Activated T-cell treated with anti-CD3 and anti-CD28 coated beads for 4 hours (primary cell): ENCODE results near the gene CYP2U1.
A peak's percentile ranks its signal among the peaks of the same experiment; 100 is the strongest.
"Not testable (repeated sequence)": the region's sequence is repeated elsewhere in the genome, so short reads cannot be mapped to it uniquely, and the experiment has no call there.

ENCODE experiments used
- DNase-seq: peaks from one replicate; pipeline ENCODE4 v3.0.0-alpha.2; 2020

CYP2U1 gene

DNA sequence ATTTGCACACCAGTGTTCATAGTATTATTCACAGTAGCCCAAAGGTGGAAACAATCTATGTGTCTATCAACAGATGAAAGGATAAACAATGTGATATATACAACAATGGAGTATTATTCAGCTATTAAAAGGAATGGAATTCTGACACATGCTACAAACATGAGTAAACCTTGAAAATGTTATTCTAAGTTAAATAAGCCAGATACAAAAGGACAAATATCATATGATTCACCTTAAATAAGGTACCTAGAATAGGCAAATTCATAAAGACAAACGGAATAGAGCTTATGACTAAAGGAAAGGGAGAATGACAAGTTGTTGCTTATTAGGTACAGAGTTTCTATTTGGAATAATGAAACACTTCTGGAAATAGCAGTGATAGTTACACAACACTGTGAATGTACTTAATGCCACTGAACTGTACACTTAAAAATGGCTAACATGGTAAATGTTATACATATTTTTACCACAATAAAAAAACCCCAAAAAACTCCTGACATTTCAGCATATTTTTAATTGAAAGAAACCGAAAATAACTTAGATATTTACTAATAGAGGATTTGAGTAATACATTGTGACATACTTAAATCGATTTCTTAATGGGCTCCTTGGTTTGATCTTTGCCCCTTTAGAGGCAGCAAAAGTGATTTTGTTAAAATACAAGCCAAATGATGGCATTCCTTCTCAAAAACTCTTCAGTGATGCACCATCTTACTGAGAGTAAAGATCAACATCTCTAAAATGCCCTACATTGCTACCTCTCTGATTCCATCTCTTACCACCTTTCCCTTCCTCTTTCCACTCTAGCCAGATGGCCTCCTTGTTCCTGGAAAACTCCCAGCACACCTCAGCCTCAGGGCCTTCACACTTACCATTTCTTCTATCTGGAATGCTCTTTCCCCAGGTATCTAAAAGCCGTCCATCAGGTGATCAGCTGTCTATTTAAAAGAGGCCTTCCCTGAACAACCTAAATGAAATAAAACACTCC, 8.6 kb upstream of the CYP2U1 start:
- DNase-seq = no peak

DNA sequence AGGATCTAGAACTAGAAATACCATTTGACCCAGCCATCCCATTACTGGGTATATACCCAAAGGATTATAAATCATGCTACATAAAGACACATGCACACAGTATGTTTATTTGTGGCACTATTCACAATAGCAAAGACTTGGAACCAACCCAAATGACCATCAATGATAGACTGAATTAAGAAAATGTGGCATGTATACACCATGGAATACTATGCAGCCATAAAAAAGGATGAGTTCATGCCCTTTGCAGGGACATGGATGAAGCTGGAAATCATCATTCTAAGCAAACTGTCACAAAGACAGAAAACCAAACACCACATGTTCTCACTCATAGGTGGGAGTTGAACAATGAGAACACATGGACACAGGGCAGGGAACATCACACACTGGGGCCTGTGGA, 5.6 kb upstream of the CYP2U1 start:
- DNase-seq = not testable (repeated sequence)

DNA sequence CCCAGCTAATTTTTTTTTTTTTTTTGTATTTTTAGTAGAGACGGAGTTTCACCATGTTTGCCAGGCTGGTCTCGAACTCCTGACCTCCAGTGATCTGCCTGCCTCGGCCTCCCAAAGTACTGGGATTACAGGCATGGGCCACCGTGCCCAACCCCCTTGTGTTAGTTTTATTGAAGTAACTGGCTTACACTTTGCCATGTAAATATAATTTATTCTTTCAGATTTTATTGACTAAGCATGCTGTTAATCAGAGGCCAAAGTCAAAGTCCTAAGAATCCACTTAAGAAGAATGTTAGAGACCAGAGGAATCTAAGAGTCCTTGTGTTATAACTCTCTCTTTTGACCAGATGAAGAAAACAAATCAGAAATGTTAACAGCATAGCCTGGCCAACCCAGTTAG, 4.5 kb upstream of the CYP2U1 start:
- DNase-seq = not testable (repeated sequence)

DNA sequence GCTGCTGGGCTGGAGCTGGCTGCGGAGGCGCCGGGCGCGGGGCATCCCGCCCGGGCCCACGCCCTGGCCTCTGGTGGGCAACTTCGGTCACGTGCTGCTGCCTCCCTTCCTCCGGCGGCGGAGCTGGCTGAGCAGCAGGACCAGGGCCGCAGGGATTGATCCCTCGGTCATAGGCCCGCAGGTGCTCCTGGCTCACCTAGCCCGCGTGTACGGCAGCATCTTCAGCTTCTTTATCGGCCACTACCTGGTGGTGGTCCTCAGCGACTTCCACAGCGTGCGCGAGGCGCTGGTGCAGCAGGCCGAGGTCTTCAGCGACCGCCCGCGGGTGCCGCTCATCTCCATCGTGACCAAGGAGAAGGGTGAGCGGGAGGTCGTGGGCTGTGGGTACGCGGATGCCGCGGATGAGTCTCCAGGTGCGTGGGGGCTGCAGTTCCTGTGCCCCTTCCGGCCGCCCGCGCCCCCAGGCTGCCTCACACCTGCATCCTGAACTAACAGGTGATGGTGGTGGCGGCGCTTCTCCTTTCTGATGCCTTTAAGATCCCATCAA, 499 bp downstream of the CYP2U1 start:
- DNase-seq = peak; percentile 13

DNA sequence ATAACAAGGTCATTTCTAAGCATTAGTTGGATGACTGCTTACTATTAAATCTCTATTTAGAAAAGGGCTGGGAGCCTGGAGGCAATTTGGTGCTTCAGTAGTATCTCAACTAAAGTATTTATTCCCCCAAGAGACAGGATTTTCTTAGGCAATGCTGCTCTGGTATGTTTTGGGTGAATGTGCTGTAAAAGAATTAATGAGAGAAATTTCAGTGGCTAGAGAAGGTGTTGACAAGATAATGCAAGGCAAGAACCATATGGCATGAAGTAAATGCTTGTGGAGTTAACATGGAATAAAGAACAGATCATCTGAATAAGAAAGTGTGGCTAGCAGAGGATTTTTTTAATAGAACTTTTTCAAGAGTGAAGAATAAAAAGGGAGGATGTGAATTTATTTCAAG, 3.9 kb downstream of the CYP2U1 start:
- no peak for DNase-seq

DNA sequence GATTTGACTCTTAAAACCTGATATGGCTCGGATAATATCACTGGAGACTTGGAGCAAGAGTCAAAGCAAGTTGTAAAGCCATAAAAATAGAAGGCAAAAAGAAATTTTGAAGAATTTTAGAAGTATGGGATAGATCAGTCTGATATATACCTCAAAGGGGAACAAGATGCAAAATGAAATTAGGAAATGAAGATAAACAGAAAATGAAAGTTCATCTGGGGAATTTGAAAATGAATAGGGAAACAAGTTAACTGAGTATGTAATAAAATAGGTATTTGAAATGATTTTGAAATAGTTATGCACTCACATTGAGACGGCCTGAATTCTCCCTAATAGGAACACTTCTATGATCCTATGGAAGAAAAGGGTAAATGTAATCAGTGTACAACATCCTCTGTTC, 5.7 kb downstream of the CYP2U1 start:
- DNase-seq = no peak

DNA sequence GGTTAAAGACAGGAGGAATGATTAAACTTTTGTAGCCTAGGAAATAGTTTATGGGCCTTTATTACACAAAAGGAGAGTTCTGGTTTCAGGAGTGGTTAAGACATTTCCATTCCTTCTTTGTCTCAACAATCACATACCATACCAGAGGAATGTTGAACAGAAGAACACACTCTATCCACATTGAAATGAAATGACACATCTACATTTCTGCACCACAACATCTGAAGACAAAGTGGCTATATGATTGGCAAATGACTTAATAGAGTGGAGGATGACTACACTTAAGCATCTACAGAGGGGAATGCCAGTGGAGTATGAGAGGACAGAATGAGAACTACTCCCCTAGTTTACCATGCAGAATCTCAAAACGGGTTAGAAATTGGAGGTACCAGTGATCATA, 8.0 kb downstream of the CYP2U1 start:
- no peak for DNase-seq

DNA sequence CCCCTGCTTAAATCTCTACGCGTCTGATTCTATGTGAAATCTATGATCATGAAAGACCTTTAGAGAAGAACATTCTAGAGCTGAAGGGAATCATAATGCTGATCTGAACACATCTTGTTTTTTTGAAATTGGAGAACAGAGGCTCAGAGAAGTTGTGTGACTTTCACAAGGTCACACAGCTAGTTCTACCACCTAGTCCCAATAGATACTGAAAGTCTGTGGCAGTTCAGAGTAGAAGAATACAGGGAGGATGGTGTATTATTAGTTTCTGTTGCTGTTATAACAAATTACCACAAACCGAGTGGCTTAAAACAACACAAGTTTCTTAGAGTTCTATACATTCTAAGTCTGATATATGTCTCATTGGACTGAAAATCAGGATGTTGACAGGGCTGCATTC, 14.5 kb downstream of the CYP2U1 start:
- DNase-seq = no peak

DNA sequence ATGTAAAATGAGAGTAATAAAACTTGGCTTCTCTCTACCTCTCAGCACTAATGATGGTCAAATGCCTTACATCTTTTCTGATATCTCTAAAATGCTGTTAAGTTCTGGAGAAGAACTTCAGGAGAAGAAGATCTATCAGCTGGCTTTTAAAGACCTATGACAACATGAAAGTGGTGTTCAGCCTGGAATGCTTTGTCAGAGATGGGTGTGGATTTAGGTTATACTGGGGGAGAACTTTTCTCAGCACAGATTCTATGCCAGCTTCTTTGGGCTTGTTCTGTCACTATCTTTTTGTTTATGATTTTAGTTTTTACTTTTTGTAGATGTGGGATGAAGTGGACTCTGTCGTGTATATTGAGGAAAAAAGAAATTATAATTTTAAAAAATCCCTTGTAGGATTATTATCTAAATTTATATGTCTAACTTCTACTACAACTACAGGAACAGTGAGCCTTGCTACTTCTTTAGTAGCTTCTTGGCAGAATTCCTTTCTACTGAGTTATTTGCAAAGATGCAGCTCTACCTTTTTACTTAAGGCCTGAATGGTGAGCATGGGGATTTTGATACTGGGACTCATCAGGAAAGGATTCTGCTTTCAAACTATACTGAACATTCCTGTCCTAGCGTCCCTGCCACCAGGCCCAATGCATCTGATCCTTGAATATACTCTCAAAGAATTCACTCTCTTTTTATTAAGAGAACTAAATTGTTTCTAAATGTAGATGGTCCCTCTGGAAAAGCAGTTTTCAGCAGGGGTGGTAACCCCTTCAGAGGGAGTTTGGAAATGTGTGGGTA, 19.6 kb downstream of the CYP2U1 start:
- no peak for DNase-seq

DNA sequence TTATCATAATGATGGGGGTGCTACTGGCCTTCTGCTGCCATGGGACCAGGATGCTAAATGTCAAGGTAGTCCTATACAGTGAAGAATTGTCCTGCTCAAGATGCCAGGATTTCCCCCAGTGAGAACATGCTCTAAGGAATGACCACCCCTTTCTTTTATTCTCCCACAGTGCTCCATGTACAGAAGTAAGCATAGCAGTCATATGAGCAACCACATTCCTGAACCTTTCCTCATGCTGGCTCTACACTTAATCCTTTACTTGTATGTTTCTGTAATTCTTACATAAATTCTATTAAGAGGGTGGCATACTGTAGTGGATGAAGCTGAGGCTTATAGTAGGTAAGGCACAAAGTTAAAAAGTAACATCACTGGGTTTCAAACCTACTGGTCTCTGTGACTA, 20.2 kb downstream of the CYP2U1 start:
- DNase-seq = no peak

DNA sequence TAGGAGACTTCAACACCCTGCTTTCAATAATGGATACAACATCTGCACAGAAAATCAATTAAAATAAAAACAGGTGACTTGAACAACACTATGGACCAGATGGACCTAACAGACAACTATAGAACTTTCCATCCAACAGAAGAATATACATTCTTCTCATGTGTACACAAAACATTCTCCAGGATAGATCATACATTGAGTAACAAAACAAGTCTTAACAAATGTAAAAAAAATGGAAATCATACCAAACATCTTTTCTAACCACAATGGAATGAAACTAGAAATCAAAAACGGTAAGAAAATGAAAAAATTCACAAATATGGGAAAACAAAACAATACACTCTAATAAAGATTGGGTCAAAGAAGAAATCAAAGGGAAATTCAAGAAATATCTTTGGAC, 24.7 kb downstream of the CYP2U1 start:
- no peak for DNase-seq

DNA sequence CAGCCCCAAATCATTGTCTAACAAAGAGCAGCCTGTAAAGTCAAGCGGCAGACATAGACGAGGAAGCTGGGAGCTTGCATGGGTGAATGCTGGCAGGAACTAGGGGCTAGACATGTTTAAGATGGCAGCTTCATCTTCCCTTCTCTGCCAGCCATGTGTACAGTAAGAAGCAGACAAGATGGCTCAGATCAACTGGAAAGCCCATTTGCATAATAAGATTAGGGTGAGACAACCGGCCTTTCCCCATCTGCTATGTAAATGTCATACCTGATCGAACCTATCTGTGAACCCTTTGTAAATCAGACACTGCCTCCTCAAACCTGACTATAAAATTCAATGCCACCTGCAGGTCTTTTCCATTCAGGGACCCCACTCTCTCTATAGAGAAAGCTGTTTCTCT, 35.6 kb downstream of the CYP2U1 start:
- DNase-seq = no peak

DNA sequence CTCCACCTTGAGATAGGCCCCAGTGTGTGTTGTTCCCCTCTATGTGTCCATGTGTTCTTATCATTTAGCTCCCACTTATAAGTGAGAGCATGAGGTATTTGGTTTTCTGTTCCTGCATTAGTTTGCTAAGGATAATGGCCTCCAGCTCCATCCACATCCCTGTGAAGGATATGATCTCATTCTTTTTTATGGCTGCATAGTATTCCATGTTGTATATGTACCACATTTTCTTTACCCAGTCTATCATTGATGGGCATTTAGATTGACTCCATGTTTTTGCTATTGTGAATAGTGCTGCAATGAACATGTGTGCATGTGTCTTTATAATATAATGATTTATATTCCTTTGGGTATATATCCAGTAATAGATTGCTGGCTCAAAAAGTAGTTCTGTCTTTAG, 36.2 kb downstream of the CYP2U1 start:
- DNase-seq = not testable (repeated sequence)

DNA sequence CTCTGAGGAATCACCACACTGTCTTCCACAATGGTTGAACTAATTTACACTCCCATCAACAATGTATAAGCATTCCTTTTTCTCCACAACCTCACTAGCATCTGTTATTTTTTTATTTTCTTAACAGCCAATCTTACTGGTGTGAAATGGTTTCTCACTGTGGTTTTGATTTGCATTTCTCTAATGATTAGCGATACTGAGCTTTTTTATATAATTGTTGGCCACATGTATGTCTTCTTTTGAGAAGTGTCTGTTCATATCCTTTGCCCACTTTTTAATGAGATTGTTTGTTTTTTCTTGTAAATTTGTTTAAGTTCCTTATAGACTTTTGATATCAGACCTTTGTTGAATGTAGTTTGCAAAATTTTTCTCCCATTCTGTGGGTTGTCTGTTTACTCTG, 36.6 kb downstream of the CYP2U1 start:
- DNase-seq = not testable (repeated sequence)

DNA sequence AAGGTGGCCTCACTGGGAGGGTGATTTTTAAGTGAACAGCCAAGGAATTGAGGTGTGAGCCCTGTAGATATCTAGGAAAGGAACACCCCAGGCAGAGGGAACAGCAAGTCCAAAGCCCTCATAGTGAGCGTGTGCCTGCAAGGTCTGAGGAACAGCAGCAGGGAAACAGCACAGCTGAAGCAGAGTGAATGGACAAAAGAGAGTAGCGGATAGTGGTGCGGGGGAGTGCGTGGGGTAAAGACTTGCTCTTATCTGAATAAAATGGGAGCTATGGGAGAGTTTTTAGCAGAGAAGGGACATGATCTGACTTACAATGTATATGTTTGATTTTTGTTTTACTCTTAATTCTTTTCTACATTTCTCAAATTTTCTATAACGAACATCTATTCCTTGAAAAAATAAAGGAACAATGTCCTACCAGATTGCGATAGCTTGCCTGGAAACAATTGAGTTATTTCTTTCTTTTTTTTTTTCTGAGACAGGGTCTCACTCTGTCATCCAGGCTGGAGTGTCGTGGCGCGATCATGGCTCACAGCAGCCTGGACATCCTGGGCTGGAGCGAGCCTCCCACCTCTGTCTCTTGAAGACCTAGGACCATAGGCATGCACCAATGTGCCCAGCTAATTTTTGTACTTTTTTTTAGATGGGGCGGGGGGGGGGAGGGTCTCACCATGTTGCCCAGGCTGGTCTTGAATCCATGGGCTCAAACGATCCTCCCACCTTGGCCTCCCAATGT, 38.9 kb downstream of the CYP2U1 start:
- no peak for DNase-seq

DNA sequence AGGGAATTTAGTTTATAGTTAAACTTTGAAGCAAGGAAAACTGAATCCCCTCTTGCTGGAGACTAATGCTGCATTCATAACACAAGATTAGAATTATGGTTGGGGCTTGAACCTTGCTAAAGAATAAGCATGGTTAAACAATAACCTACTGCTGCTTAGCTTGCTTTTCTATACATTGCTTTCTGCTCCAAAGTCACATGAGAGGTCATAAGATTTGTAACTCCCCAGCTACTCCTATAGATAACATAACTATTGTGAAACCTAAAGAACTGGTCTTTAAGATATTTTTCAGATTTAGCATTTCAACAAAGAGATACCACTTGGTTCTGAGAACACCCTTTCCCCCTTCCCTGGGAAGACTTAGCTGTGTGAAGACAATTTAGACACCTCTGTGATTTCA, 41.3 kb downstream of the CYP2U1 start:
- no peak for DNase-seq

DNA sequence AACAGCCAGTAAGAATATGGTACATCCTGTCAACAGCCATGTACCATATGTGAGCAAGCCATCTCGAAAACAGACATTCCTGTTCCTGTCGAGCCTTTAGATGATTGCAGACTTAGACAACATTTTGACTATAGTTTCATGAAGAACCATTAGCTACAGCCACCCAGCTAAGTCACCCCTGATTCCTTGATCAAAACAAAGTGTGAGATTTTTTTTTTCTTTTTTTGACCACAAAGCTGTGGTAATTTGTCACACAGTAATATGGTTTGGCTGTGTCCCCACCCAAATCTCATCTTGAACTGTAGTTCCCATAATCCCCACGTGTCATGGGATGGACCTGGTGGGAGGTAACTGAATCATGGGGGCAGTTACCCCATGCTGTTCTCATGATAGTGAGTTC, 43.2 kb downstream of the CYP2U1 start:
- DNase-seq = no peak

DNA sequence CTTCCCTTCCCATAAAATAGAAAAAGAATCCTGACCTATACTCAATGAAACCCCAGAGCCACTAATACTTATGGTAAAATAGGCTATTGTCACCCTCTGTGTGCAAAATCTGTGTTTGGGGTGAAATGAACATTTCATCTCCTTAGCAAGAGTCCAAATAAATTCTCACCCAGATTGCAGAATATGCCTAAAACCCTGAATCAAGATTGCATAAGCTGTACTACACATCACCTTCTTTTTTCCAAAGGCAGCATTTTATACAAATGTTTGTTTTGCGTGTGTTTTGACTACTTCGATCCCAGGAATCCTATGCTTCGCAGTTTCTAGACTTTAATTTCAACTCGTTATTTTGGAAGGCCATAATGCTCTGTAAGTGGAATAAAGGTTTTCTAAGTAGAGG, 46.1 kb downstream of the CYP2U1 start:
- DNase-seq = no peak

DNA sequence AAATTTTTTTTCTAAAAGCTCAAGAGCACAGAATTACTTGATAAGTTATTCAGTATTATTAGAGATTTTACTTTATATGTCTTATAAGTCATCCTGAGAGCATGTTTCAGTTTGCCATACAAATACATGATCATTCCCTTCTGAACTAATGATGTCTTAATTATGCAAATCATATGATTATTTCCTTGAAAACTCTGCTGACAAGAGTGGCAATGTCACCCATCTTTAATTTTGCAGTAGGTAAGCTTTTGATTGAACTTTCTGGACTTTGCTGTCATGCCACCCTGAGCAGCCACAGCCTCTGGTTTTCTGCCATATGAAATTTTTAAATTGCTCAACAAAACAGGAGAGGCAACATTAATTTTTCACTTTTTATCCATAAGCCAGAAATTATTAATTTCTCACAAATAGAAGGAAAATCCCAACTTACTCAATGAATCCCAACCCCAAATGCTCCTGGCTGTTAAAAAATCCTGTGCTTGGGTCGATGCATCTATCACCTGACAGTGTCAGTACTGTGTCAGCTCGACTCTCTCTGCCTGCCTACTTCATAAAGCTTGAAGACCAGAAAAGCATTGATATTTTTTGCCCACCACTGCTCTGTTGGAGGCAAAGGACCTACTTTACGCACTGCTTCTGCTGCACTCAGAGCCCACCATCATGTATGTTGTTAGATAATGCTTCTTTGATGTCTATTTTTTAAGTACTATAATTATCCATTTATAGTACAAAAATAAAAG, 46.8 kb downstream of the CYP2U1 start:
- DNase-seq = no peak

DNA sequence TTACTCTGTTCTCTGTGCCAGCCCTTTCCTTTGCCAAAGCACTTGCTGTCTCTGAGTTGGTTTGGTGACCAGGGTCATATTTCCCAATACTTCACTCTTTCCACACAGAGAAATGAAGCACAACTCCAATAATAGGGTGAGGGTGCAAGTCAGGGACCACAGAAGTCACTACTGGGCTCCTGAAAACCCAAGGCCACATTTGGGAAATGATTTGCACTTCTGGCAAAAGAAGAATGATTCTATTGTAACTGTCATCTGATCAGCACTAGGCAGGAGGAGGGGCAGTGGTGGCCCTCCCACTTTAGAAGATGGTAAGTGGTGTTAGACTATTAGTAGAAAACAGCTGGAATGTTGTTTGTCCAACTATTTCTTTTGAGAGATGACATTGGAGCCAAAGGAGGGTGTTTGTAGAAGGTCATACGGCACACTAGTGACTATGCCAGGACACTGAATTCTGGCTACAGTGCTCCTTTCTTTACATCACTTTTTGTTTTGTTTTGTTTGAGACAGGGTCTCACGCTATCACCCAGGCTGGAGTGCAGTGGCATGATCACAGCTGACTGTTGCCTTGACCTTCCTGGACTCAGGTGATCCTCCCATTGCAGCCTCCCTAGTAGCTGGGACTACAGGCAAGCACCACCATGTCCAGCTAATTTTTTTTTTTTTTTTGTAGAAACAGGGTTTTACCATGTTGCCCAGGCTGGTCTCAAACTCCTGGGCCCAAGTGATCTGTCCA, 47.5 kb downstream of the CYP2U1 start:
- DNase-seq = no peak

DNA sequence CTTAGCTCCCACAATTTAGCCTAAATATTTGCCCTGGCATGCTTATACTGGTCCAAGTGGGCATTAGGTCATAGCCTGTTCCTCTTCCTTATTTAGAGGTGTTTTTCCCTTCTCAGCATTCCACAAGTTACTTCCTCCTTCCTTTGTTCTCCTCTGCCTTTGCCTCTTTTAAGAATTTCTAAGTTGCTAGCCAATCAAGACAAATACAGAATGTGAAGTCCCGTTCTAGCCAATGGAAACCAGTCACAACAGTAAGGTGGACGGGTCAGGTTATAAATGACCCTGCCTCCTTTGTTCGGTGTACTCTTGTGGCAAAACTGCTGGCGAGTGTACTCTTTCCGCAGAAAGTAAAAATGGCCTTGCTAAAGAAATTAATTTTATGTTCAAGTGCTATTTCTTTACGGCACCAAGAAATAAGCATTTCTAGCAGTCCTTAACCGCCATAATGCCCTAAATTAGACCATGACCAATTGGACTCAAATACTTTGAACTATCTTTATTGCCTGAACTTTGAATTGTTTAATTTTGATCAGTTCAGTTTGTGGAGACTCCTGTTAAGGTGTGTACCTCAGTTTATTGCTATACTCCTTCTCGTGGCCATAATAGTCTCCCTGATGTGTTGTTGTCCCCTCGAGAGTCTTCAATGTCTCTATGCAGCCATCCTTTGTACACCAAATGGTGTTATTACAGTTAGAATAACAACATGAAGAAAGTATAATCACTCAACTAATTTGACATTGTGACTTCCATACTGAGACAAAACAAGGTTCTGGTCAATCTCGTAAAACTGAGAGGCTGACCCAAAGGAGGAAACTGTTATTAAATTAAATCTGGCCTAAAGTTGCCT, 56.8 kb downstream of the CYP2U1 start:
- DNase-seq = no peak
